SK-N-MC (cell line): Measurements from ENCODE around the gene CNTLN.
"Not testable (repeated sequence)": the region's sequence is repeated elsewhere in the genome, so short reads cannot be mapped to it uniquely, and the experiment has no call there.

Experiments
- DNase-seq: peaks from one replicate; pipeline ENCODE4 v3.0.0-alpha.2; 2011; ENCODE audit warnings: low read depth, low spot score
- H3K27ac ChIP-seq: fragments of 200-600 bp; sonication (generic); 2 replicates; pipeline ENCODE4 v1.5.1; 2016; ENCODE audit warnings: mixed run types
- H3K36me3 ChIP-seq: fragments of 200-600 bp; sonication (generic); 2 replicates; pipeline ENCODE4 v1.6.1; 2017; ENCODE audit warnings: antibody characterized with exemption, low read length, mixed read lengths; ENCODE audit not compliant: insufficient read depth
- H3K4me3 ChIP-seq: fragments of 200-600 bp; sonication (generic); 2 replicates; pipeline ENCODE4 v1.5.1; 2016
- H3K9ac ChIP-seq: fragments of 200-600 bp; sonication (generic); 2 replicates; pipeline ENCODE4 v1.8.0; 2017; ENCODE audit warnings: mixed run types, mixed read lengths; ENCODE audit not compliant: insufficient read length
- H3K9me3 ChIP-seq: fragments of 200-600 bp; sonication (generic); 2 replicates; pipeline ENCODE4 v1.6.1; 2017; ENCODE audit warnings: low read depth, mild to moderate bottlenecking, antibody characterized with exemption, low read length, moderate library complexity, mixed read lengths
- EZH2 ChIP-seq: fragments of 200-600 bp; sonication (generic); IDR thresholded peaks from one replicate; pipeline ENCODE4 v1.6.1; 2017; ENCODE audit warnings: antibody characterized with exemption
- FOXP2 ChIP-seq: optimal IDR thresholded peaks from 2 replicates; pipeline ENCODE3; 2011; ENCODE audit warnings: mild to moderate bottlenecking, moderate library complexity; ENCODE audit not compliant: insufficient read depth; ENCODE audit errors: extremely low read length, control extremely low read depth
- POLR2AphosphoS5 ChIP-seq: IDR thresholded peaks from 2 replicates; pipeline ENCODE4 v1.6.1; 2012; ENCODE audit warnings: mild to moderate bottlenecking, low read depth, low read length, borderline replicate concordance

CNTLN gene

GRCh38 chr9:17436854-17437253, 302.0 kb downstream of the CNTLN start:
- no peak overlapping the region for H3K27ac ChIP-seq
- no peak overlapping the region for H3K9ac ChIP-seq
- no peak overlapping the region for H3K4me3 ChIP-seq
- no peak for TF ChIP-seq FOXP2
- TF ChIP-seq POLR2AphosphoS5 = no peak
- TF ChIP-seq EZH2 = no peak
- DNase-seq = no peak
- H3K9me3 ChIP-seq = no peaks in the 10 kb centered on the region
- no peaks in the 10 kb centered on the region; the same call in 1 of the 2 replicates for H3K36me3 ChIP-seq

- no peak overlapping the region for H3K27ac ChIP-seq
- no peak for DNase-seq
- H3K4me3 ChIP-seq = no peak overlapping the region
- H3K9me3 ChIP-seq = no peaks in the 10 kb centered on the region
- TF ChIP-seq FOXP2 (no peak), EZH2 (no peak), POLR2AphosphoS5 (no peak)
- H3K9ac ChIP-seq = no peak overlapping the region
- no peaks in the 10 kb centered on the region; the same call in 1 of the 2 replicates for H3K36me3 ChIP-seq
Measured at GRCh38 chr9:17437813-17438212, 303.0 kb downstream of the CNTLN start.

GRCh38 chr9:17445126-17445525, 310.3 kb downstream of the CNTLN start:
- DNase-seq = peak; percentile 61
- not testable (repeated sequence) for H3K9ac ChIP-seq, H3K36me3 ChIP-seq, H3K4me3 ChIP-seq, H3K9me3 ChIP-seq
- peak overlapping the region; percentile 27; the same call in 1 of the 2 replicates for H3K27ac ChIP-seq

- 0 out of 2 replicates have a peak, but pooled peaks cover 3% of the 10 kb centered on the region for H3K36me3 ChIP-seq
- DNase-seq = no peak
- H3K9me3 ChIP-seq = no peaks in the 10 kb centered on the region
- no peak overlapping the region for H3K9ac ChIP-seq
- H3K27ac ChIP-seq = no peak overlapping the region
- no peak overlapping the region for H3K4me3 ChIP-seq
- no peak for TF ChIP-seq FOXP2
- no peak for TF ChIP-seq EZH2
- no peak for TF ChIP-seq POLR2AphosphoS5
Measured at GRCh38 chr9:17453751-17454150, 318.9 kb downstream of the CNTLN start.

GRCh38 chr9:17462869-17463464, 328.1 kb downstream of the CNTLN start:
- Histone ChIP-seq H3K9ac (no peak overlapping the region), H3K27ac (0 out of 2 replicates have a peak overlapping the region, but pooled peaks have one; percentile 12), H3K36me3 (peaks cover 13% of the 10 kb centered on the region; the same call in 1 of the 2 replicates), H3K9me3 (no peaks in the 10 kb centered on the region), H3K4me3 (no peak overlapping the region)
- TF ChIP-seq EZH2 (no peak), FOXP2 (no peak), POLR2AphosphoS5 (no peak)
- peak; percentile 55 for DNase-seq

- peaks cover 10% of the 10 kb centered on the region; the same call in 1 of the 2 replicates for H3K36me3 ChIP-seq
- no peaks in the 10 kb centered on the region for H3K9me3 ChIP-seq
- no peak overlapping the region for H3K4me3 ChIP-seq
- DNase-seq = no peak
- no peak overlapping the region for H3K9ac ChIP-seq
- H3K27ac ChIP-seq = no peak overlapping the region
- TF ChIP-seq EZH2 (no peak), POLR2AphosphoS5 (no peak), FOXP2 (no peak)
Measured at GRCh38 chr9:17470036-17470813, 335.4 kb downstream of the CNTLN start.

GRCh38 chr9:17472126-17472525, 337.3 kb downstream of the CNTLN start:
- Histone ChIP-seq H3K36me3 (peaks cover 9% of the 10 kb centered on the region; the same call in 1 of the 2 replicates), H3K4me3 (no peak overlapping the region), H3K9ac (no peak overlapping the region), H3K27ac (no peak overlapping the region), H3K9me3 (no peaks in the 10 kb centered on the region)
- no peak for DNase-seq
- no peak for TF ChIP-seq POLR2AphosphoS5
- no peak for TF ChIP-seq EZH2

GRCh38 chr9:17476401-17476800, 341.6 kb downstream of the CNTLN start:
- Histone ChIP-seq H3K4me3 (no peak overlapping the region), H3K9me3 (no peaks in the 10 kb centered on the region), H3K36me3 (no peaks in the 10 kb centered on the region), H3K27ac (no peak overlapping the region), H3K9ac (no peak overlapping the region)
- DNase-seq = no peak
- TF ChIP-seq POLR2AphosphoS5 = no peak
- no peak for TF ChIP-seq FOXP2
- TF ChIP-seq EZH2 = no peak
